Testis (tissue), 2 donors: ENCODE results near the gene ARRDC4.

Source experiments
- CTCF ChIP-seq, 3 experiments: fragments of 450-650 bp in 2 of 3; fragments of 200-600 bp in 1 of 3; sonication (generic) in 1 of 3; IDR thresholded peaks; one replicate each; pipeline ENCODE4 v1.5.1; 2016 to 2019; ENCODE audit warnings: antibody characterized with exemption in 3 of 3, mild to moderate bottlenecking in 2 of 3, moderate library complexity in 1 of 3
- POLR2A ChIP-seq: fragments of 450-650 bp; IDR thresholded peaks from one replicate; pipeline ENCODE4 v1.6.1; 2017; ENCODE audit warnings: antibody characterized with exemption, mild to moderate bottlenecking, moderate library complexity

GRCh38 chr15:97961067-97961954, 808 bp downstream of the ARRDC4 start:
- TF ChIP-seq CTCF (IDR thresholded peaks at IDR 0.05) (no peak), POLR2A (no peak)
